K562 (cell line): Measurements from ENCODE around the gene TRDMT1. TPM values are rescaled to one million over a fixed set of nuclear protein-coding genes. Genes with fewer than 3 reads are reported as not detected.

ENCODE experiments used
- BACH1 ChIP-seq: fragments of 200-800 bp; sonication (Bioruptor generic); IDR thresholded peaks from 2 replicates; pipeline ENCODE4 v1.6.1; 2016; ENCODE audit warnings: missing genetic modification characterization, missing compliant biosample characterization
- BRCA1 ChIP-seq, 2 experiments: fragments of 450-650 bp in 1 of 2; sonication (generic) in 1 of 2; formaldehyde crosslinking in 1 of 2; IDR thresholded peaks; 2 replicates each; pipeline versions ENCODE4 v1.5.0 to v1.6.1; 2017 to 2020; ENCODE audit warnings: mild to moderate bottlenecking in 1 of 2, missing genetic modification reagents in 1 of 2
- CHCHD3 ChIP-seq: fragments of 250-450 bp; sonication (Bioruptor Pico); IDR thresholded peaks from 2 replicates; pipeline ENCODE4 v2.1.2; 2022; ENCODE audit warnings: mild to moderate bottlenecking
- GTF2E2 ChIP-seq: fragments of 200-800 bp; sonication (Bioruptor generic); IDR thresholded peaks from 2 replicates; pipeline ENCODE4 v1.6.1; 2016; ENCODE audit warnings: missing genetic modification characterization, missing compliant biosample characterization
- HES1 ChIP-seq: fragments of 450-650 bp; IDR thresholded peaks from 2 replicates; pipeline ENCODE4 v1.6.1; 2016; ENCODE audit warnings: low read depth, mild to moderate bottlenecking, moderate library complexity
- HINFP ChIP-seq: fragments of 450-650 bp; conservative IDR thresholded peaks from 2 replicates; pipeline ENCODE4 v1.6.1; 2016; ENCODE audit warnings: missing genetic modification characterization, low read depth, mild to moderate bottlenecking, control low read depth, missing compliant biosample characterization
- HNRNPK ChIP-seq: fragments of 200-400 bp; formaldehyde crosslinking; IDR thresholded peaks from one replicate; pipeline ENCODE4 v1.6.1; 2018; ENCODE audit warnings: mild to moderate bottlenecking, low read depth, low read length; ENCODE audit not compliant: poor library complexity, severe bottlenecking
- HNRNPLL ChIP-seq: fragments of 200-400 bp; formaldehyde crosslinking; IDR thresholded peaks from 2 replicates; pipeline ENCODE4 v1.6.1; 2017; ENCODE audit warnings: low read length, low read depth, mild to moderate bottlenecking; ENCODE audit not compliant: poor library complexity, severe bottlenecking
- ILK ChIP-seq: fragments of 450-650 bp; IDR thresholded peaks from 2 replicates; pipeline ENCODE4 v1.6.1; 2016; ENCODE audit warnings: missing genetic modification characterization, low read depth, mild to moderate bottlenecking, missing compliant biosample characterization, moderate library complexity, borderline replicate concordance
- IRF2 ChIP-seq: sonication (generic); formaldehyde crosslinking; IDR thresholded peaks from 2 replicates; pipeline ENCODE4 v1.8.1; 2022; ENCODE audit warnings: mild to moderate bottlenecking, missing genetic modification reagents
- KLF16 ChIP-seq: IDR thresholded peaks from 2 replicates; pipeline ENCODE4 v1.6.1; 2016; ENCODE audit warnings: antibody characterized with exemption
- MAFK ChIP-seq: IDR thresholded peaks from 2 replicates; pipeline ENCODE4 v1.6.1; 2011; ENCODE audit warnings: low read length, improper control_type of control experiment
- MLLT1 ChIP-seq, 2 experiments: fragments of 450-650 bp; IDR thresholded peaks; 2 replicates each; pipeline ENCODE4 v1.6.1; 2016
- PHF20 ChIP-seq: fragments of 450-650 bp; IDR thresholded peaks from 2 replicates; pipeline ENCODE4 v1.6.1; 2018; ENCODE audit not compliant: partially characterized antibody
- POLR2B ChIP-seq: fragments of 450-650 bp; IDR thresholded peaks from 2 replicates; pipeline ENCODE4 v1.6.1; 2018; ENCODE audit warnings: low read depth; ENCODE audit not compliant: partially characterized antibody
- PTTG1 ChIP-seq: fragments of 450-650 bp; IDR thresholded peaks from 2 replicates; pipeline ENCODE4 v1.6.1; 2016; ENCODE audit warnings: low read depth, mild to moderate bottlenecking, missing genetic modification characterization, missing compliant biosample characterization
- RBFOX2 ChIP-seq: fragments of 200-400 bp; formaldehyde crosslinking; IDR thresholded peaks from 2 replicates; pipeline ENCODE4 v1.6.1; 2017; ENCODE audit warnings: low read depth, mild to moderate bottlenecking, low read length, moderate library complexity
- SIRT6 ChIP-seq: IDR thresholded peaks from one replicate; pipeline ENCODE4 v1.6.1; 2012; ENCODE audit warnings: low read depth, mild to moderate bottlenecking, control low read depth, inconsistent platforms, low read length, moderate library complexity
- TBL1XR1 ChIP-seq, 2 experiments: IDR thresholded peaks; 2 replicates each; pipeline ENCODE4 v1.6.1; 2012; ENCODE audit warnings: improper control_type of control experiment in 2 of 2, low read length in 2 of 2, mild to moderate bottlenecking in 1 of 2
- YY1 ChIP-seq, 3 experiments: IDR thresholded peaks; 2 replicates each; pipeline ENCODE4 v1.6.1; 2011; ENCODE audit warnings: low read length in 2 of 3, mild to moderate bottlenecking in 2 of 3, moderate library complexity in 2 of 3, borderline replicate concordance in 1 of 3, control low read depth in 1 of 3, low read depth in 1 of 3; ENCODE audit not compliant: insufficient read depth in 3 of 3, insufficient replicate concordance in 2 of 3, control insufficient read depth in 1 of 3, insufficient read length in 1 of 3; ENCODE audit errors: extremely low read depth in 1 of 3
- ZNF175 ChIP-seq: fragments of 200-800 bp; sonication (Bioruptor generic); IDR thresholded peaks from 2 replicates; pipeline ENCODE4 v1.6.1; 2016; ENCODE audit warnings: low read depth, mild to moderate bottlenecking, missing genetic modification characterization, missing compliant biosample characterization
- ZNF347 ChIP-seq: fragments of 450-650 bp; formaldehyde crosslinking; IDR thresholded peaks from 2 replicates; pipeline ENCODE4 v1.4.0; 2020; ENCODE audit warnings: low read depth, mild to moderate bottlenecking, moderate library complexity
- polyA plus RNA-seq, 8 experiments: library from polyadenylated mRNA; depleted of rRNA in 4 of 8; stranded (reverse) in 5 of 8; unstranded in 3 of 8; fragments of >200 nt; fragmentation: Nextera tagmentation in 2 of 8; fragmentation: Illumina TruSeq in 1 of 8; extraction: Ambion mirVana in 2 of 8; extraction: Trizol in 1 of 8; gene quantifications; 2 replicates each; pipeline versions ENCODE4 v1.2.1 to v1.2.3, GENCODE V29; 2011 to 2014; ENCODE audit warnings: inconsistent platforms in 1 of 8, missing spikeins in 1 of 8
- total RNA-seq, 7 experiments: library from RNA; depleted of rRNA in 6 of 7; stranded (reverse); fragments of >200 nt in 6 of 7; fragmentation: Illumina TruSeq in 2 of 7; extraction: Trizol in 2 of 7; gene quantifications; 2 replicates each; pipeline versions ENCODE4 v1.2.1 to v1.2.3, GENCODE V29; 2011 to 2021; ENCODE audit warnings: low replicate concordance in 1 of 7

The TRDMT1 gene
- total and polyA plus RNA-seq, 9 of the 15 experiments (the other 6 are each of a cell fraction or from before 2014, with no cell fraction given): 5.4 to 12.6 (median 9.3) TPM

- TF ChIP-seq MLLT1 (IDR thresholded peaks at IDR 0.05): peak; percentile 37 to 66; a peak in 3 of 4 replicates
- TF ChIP-seq PTTG1 (tag): no peak
- peak; percentile 96 for TF ChIP-seq GTF2E2
- TF ChIP-seq HES1: no peak
- TF ChIP-seq CHCHD3 (CRISPR knock-in tag): 0 out of 2 replicates have a peak, but pooled peaks have one; percentile 68
- 0 out of 2 replicates have a peak, but pooled peaks have one; percentile 17 for TF ChIP-seq ZNF175 (CRISPR knock-in tag)
- no peak for TF ChIP-seq HINFP (tag)
- TF ChIP-seq BACH1: no peak
- peak in 1 of 2 experiments; percentile 37; a peak in 3 of 4 replicates for TF ChIP-seq TBL1XR1 (IDR thresholded peaks at IDR 0.05; ENCODE audit: low read length in 2 of 2)
- TF ChIP-seq ILK (tag): no peak
- TF ChIP-seq BRCA1 (IDR thresholded peaks at IDR 0.05): no peak
- TF ChIP-seq BRCA1 (CRISPR knock-in tag; IDR thresholded peaks at IDR 0.05): no peak
- TF ChIP-seq KLF16: no peak
- TF ChIP-seq MAFK: no peak
- peak; percentile 99 for TF ChIP-seq PHF20
- TF ChIP-seq YY1 (IDR thresholded peaks at IDR 0.05; ENCODE audit: borderline replicate concordance in 1 of 3, control insufficient read depth in 1 of 3, extremely low read depth in 1 of 3, insufficient read depth in 3 of 3, insufficient read length in 1 of 3, insufficient replicate concordance in 2 of 3, low read depth in 1 of 3, low read length in 2 of 3): peak in 2 of 3 experiments; percentile 57 to 81
- TF ChIP-seq HNRNPK: no peak
- TF ChIP-seq RBFOX2: peak; percentile 91
- TF ChIP-seq POLR2B: peak; percentile 42
- no peak for TF ChIP-seq IRF2 (CRISPR knock-in tag)
- TF ChIP-seq ZNF347 (CRISPR knock-in tag): no peak
- no peak for TF ChIP-seq SIRT6
- TF ChIP-seq HNRNPLL: peak; percentile 77
Observed at GRCh38 chr10:17200912-17201793, at the start of gene TRDMT1 (continued).
